RKO (cell line): ENCODE results near the gene BMPR1A.

Source experiments
- DNase-seq: peaks from one replicate; pipeline ENCODE4 v3.0.0-alpha.2; 2016; ENCODE audit warnings: low spot score

BMPR1A gene

GRCh38 chr10:86802473-86803108 is 46.2 kb downstream of the BMPR1A start:
- no peak for DNase-seq

- no peak for DNase-seq
These were observed 46.7 kb downstream of the BMPR1A start for GRCh38 chr10:86803156-86803555.

GRCh38 chr10:86804805-86805204 is 48.4 kb downstream of the BMPR1A start:
- DNase-seq, result no peak

GRCh38 chr10:86813101-86813500 is 56.7 kb downstream of the BMPR1A start:
- DNase-seq, result no peak

GRCh38 chr10:86813982-86814381 is 57.6 kb downstream of the BMPR1A start:
- DNase-seq, result no peak

- DNase-seq, result no peak
These were observed 58.7 kb downstream of the BMPR1A start for GRCh38 chr10:86815035-86815617.

GRCh38 chr10:86815640-86816039 is 59.2 kb downstream of the BMPR1A start:
- no peak for DNase-seq

- DNase-seq, result no peak
These were observed 60.8 kb downstream of the BMPR1A start for GRCh38 chr10:86817246-86817645.

GRCh38 chr10:86819567-86819966 is 63.1 kb downstream of the BMPR1A start:
- DNase-seq, result no peak

- DNase-seq, result no peak
These were observed 64.1 kb downstream of the BMPR1A start for GRCh38 chr10:86820509-86820908.

- DNase-seq, result no peak
These were observed 65.1 kb downstream of the BMPR1A start for GRCh38 chr10:86821388-86821999.

- no peak for DNase-seq
These were observed 67.1 kb downstream of the BMPR1A start for GRCh38 chr10:86823565-86823964.

GRCh38 chr10:86824151-86824550 is 67.7 kb downstream of the BMPR1A start:
- no peak for DNase-seq

- no peak for DNase-seq
These were observed 68.9 kb downstream of the BMPR1A start for GRCh38 chr10:86825366-86825765.

- no peak for DNase-seq
These were observed 71.2 kb downstream of the BMPR1A start for GRCh38 chr10:86827639-86828038.

GRCh38 chr10:86828145-86828544 is 71.7 kb downstream of the BMPR1A start:
- DNase-seq, result no peak

GRCh38 chr10:86829472-86829871 is 73.1 kb downstream of the BMPR1A start:
- no peak for DNase-seq

- DNase-seq, result no peak
These were observed 73.7 kb downstream of the BMPR1A start for GRCh38 chr10:86830043-86830591.

- no peak for DNase-seq
These were observed 77.5 kb downstream of the BMPR1A start for GRCh38 chr10:86833969-86834368.

- DNase-seq, result no peak
These were observed 79.6 kb downstream of the BMPR1A start for GRCh38 chr10:86836044-86836443.

- no peak for DNase-seq
These were observed 81.2 kb downstream of the BMPR1A start for GRCh38 chr10:86837663-86838062.

- no peak for DNase-seq
These were observed 84.1 kb downstream of the BMPR1A start for GRCh38 chr10:86840498-86840897.

- DNase-seq, result no peak
These were observed 89.7 kb downstream of the BMPR1A start for GRCh38 chr10:86846088-86846487.
